Measurements from ENCODE around the gene TPPP. TPM values are rescaled to one million over a fixed set of nuclear protein-coding genes. Genes with fewer than 3 reads are reported as not detected.

Gene TPPP
- total RNA-seq, 2 donors from 2014 or later = 1.7 to 4.0 TPM

- H3K4me1 ChIP-seq = peaks cover 10% of the 10 kb centered on the region
- H3K36me3 ChIP-seq = no peaks in the 10 kb centered on the region
- intact Hi-C loops (cut with DNase I) = no loop called here
- H3K9ac ChIP-seq (ENCODE audit: low read depth in 2 of 2, low read length in 2 of 2) = no peak overlapping the region
- H3K27ac ChIP-seq = no peak overlapping the region
- no peak overlapping the region for H3K4me3 ChIP-seq
- no peaks in the 10 kb centered on the region for H3K27me3 ChIP-seq
- TF ChIP-seq, protein P1, sequence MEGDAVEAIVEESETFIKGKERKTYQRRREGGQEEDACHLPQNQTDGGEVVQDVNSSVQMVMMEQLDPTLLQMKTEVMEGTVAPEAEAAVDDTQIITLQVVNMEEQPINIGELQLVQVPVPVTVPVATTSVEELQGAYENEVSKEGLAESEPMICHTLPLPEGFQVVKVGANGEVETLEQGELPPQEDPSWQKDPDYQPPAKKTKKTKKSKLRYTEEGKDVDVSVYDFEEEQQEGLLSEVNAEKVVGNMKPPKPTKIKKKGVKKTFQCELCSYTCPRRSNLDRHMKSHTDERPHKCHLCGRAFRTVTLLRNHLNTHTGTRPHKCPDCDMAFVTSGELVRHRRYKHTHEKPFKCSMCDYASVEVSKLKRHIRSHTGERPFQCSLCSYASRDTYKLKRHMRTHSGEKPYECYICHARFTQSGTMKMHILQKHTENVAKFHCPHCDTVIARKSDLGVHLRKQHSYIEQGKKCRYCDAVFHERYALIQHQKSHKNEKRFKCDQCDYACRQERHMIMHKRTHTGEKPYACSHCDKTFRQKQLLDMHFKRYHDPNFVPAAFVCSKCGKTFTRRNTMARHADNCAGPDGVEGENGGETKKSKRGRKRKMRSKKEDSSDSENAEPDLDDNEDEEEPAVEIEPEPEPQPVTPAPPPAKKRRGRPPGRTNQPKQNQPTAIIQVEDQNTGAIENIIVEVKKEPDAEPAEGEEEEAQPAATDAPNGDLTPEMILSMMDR (IDR thresholded peaks at IDR 0.05) = no peak
- no peaks in the 10 kb centered on the region for H3K9me3 ChIP-seq
- peak; percentile 14 for DNase-seq
Observed at GRCh38 chr5:677131-678101, 15.7 kb downstream of the TPPP start.

GRCh38 chr5:676699-677076 is 16.5 kb downstream of the TPPP start:
- no peak overlapping the region for H3K9ac ChIP-seq (ENCODE audit: low read depth in 2 of 2, low read length in 2 of 2)
- H3K27ac ChIP-seq = no peak overlapping the region
- no peaks in the 10 kb centered on the region for H3K36me3 ChIP-seq
- DNase-seq = peak; percentile 8
- no peak overlapping the region for H3K4me3 ChIP-seq
- peaks cover 18% of the 10 kb centered on the region for H3K4me1 ChIP-seq
- TF ChIP-seq, protein P1 (IDR thresholded peaks at IDR 0.05) = no peak
- H3K9me3 ChIP-seq = no peaks in the 10 kb centered on the region
- no peaks in the 10 kb centered on the region for H3K27me3 ChIP-seq
- intact Hi-C loops (cut with DNase I) = no loop called here

DNA sequence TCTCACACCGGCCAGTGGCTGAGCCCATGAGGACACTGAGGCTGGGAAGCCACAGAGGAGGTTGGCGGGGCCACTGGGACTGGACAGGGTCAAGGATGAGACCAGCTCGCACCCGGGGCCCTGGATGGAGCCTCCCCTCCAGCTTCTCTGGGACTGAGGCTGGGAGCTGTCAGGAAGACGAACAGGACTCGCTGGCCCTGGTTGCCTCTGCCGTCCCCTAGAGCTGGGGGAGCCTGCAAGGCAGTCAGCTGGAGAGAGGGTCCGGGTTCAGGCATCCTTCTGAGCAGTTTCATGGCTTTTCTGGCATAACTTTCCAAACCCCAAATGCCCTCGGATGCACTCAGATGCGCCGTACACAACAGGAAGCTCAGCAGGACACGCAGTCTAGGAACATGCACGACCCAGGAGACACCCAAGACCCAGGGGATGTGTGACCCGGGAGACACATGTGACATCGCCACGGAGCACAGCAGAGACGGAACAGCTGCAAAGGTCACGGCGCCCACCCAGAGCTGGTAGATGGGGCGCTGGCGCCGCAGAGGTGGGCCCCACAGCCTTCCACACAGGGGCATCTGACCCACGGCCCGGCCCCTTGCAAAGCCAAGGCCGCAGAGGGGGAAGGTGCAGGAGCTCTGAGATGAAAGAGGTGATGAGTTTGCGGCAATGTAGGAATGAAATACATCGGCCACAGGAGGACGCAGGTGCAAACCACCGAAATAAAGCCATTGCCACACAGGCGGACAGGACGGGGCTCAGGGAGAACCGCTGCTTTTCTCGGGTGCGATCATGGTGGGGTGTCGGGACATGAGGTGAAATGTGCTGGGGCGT is 17.1 kb downstream of the TPPP start:
- no peaks in the 10 kb centered on the region for H3K9me3 ChIP-seq
- H3K4me3 ChIP-seq = no peak overlapping the region
- no peaks in the 10 kb centered on the region for H3K27me3 ChIP-seq
- peak; percentile 17 for DNase-seq
- intact Hi-C loops (cut with DNase I) = no loop called here
- H3K36me3 ChIP-seq = no peaks in the 10 kb centered on the region
- H3K4me1 ChIP-seq = peaks cover 21% of the 10 kb centered on the region
- TF ChIP-seq, protein P1 (IDR thresholded peaks at IDR 0.05) = no peak
- no peak overlapping the region for H3K27ac ChIP-seq
- no peak overlapping the region for H3K9ac ChIP-seq (ENCODE audit: low read depth in 2 of 2, low read length in 2 of 2)

- H3K36me3 ChIP-seq = no peaks in the 10 kb centered on the region
- H3K27me3 ChIP-seq = no peaks in the 10 kb centered on the region
- intact Hi-C loops (cut with DNase I) = no loop called here
- H3K27ac ChIP-seq = no peak overlapping the region
- TF ChIP-seq, protein P1 (IDR thresholded peaks at IDR 0.05) = no peak
- DNase-seq = peak; percentile 14
- no peaks in the 10 kb centered on the region for H3K9me3 ChIP-seq
- H3K9ac ChIP-seq (ENCODE audit: low read depth in 2 of 2, low read length in 2 of 2) = no peak overlapping the region
- peaks cover 21% of the 10 kb centered on the region for H3K4me1 ChIP-seq
- no peak overlapping the region for H3K4me3 ChIP-seq
Observed at GRCh38 chr5:675111-675870, 17.9 kb downstream of the TPPP start.

DNA sequence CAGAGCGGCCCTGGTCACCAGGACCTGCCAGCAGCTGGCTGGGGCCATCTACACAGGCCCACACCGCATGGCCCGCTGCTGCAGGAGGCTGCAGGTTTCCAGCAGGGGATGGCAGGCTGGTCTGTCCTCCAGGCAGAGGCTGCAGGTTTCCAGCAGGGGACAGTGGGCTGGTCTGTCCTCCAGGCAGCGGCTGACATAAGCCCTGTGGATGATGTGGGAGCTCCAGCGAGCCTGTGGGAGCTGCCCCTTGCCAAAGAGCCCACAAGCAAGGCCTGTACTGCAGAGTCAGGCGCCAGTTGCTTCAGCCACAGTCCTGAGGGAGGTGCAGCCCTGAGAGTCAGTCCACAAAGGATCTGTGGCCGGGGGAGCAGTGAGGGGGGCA is 18.5 kb downstream of the TPPP start:
- peak; percentile 16 for DNase-seq
- intact Hi-C loops (cut with DNase I) = no loop called here
- TF ChIP-seq, protein P1 (IDR thresholded peaks at IDR 0.05) = no peak
- H3K27ac ChIP-seq = no peak overlapping the region
- no peak overlapping the region for H3K9ac ChIP-seq (ENCODE audit: low read depth in 2 of 2, low read length in 2 of 2)
- no peaks in the 10 kb centered on the region for H3K27me3 ChIP-seq
- H3K4me3 ChIP-seq = no peak overlapping the region
- H3K36me3 ChIP-seq = no peaks in the 10 kb centered on the region
- H3K9me3 ChIP-seq = no peaks in the 10 kb centered on the region
- peaks cover 21% of the 10 kb centered on the region for H3K4me1 ChIP-seq

Data from colonic mucosa (tissue), 4 donors.